GM10847 (cell line): ENCODE measurements around the gene LTC4S.

Experiments used
- POLR2A ChIP-seq: IDR thresholded peaks from 2 replicates; pipeline ENCODE4 v1.6.1; 2011; ENCODE audit not compliant: insufficient read length; ENCODE audit errors: extremely low read depth

LTC4S gene

GRCh38 chr5:179823937-179824744, 30.4 kb downstream of the LTC4S start:
- TF ChIP-seq POLR2A = no peak

- TF ChIP-seq POLR2A = no peak
Measured at GRCh38 chr5:179824745-179825112, 30.9 kb downstream of the LTC4S start.

- TF ChIP-seq POLR2A = no peak
Measured at GRCh38 chr5:179825655-179826182, 31.9 kb downstream of the LTC4S start.

- no peak for TF ChIP-seq POLR2A
Measured at GRCh38 chr5:179827680-179828079, 33.9 kb downstream of the LTC4S start.

GRCh38 chr5:179828756-179829421, 35.1 kb downstream of the LTC4S start:
- TF ChIP-seq POLR2A = no peak

- no peak for TF ChIP-seq POLR2A
Measured at GRCh38 chr5:179829732-179830435, 36.1 kb downstream of the LTC4S start.

GRCh38 chr5:179830818-179831468, 37.2 kb downstream of the LTC4S start:
- no peak for TF ChIP-seq POLR2A

- TF ChIP-seq POLR2A = no peak
Measured at GRCh38 chr5:179832039-179832745, 38.4 kb downstream of the LTC4S start.

- TF ChIP-seq POLR2A = no peak
Measured at GRCh38 chr5:179833056-179833708, 39.4 kb downstream of the LTC4S start.

GRCh38 chr5:179833709-179834070, 39.9 kb downstream of the LTC4S start:
- no peak for TF ChIP-seq POLR2A

- TF ChIP-seq POLR2A = no peak
Measured at GRCh38 chr5:179834120-179834519, 40.3 kb downstream of the LTC4S start.

GRCh38 chr5:179836225-179837019, 42.6 kb downstream of the LTC4S start:
- TF ChIP-seq POLR2A = no peak
